Fibroblast of pulmonary artery (primary cell): ENCODE results near the gene FERMT3.

Source experiments
- DNase-seq: peaks from one replicate; pipeline ENCODE4 v3.0.0-alpha.2; 2010; ENCODE audit warnings: low read depth
- H3K4me3 ChIP-seq: replicated peaks from 2 replicates; pipeline ENCODE4 v1.5.1; 2011; ENCODE audit warnings: low read depth, mild to moderate bottlenecking, control low read depth, low read length, moderate library complexity
- CTCF ChIP-seq: IDR thresholded peaks from 2 replicates; pipeline ENCODE4 v1.5.1; 2011; ENCODE audit warnings: mild to moderate bottlenecking, control low read depth, low read length, inconsistent platforms; ENCODE audit errors: missing control alignments

Gene FERMT3

DNA sequence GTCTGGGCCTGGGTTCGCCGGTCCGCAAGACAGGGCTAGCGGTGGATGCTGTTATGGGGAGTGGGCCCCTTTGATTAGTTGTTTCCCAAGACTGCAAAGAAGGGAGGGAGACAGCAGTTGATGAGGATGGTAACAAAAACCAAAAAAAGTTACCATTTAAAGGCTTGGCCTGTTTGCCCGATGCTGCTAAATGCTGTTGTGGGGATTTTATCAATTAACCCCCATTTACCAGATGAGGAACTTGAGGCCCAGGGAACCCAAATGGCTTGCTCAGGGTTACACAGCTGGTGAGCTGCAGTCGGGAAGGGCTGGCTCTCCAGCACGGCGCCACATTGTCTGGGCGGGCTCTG lies 16.1 kb downstream of the FERMT3 start:
- TF ChIP-seq CTCF, result no peak
- DNase-seq, result no peak

GRCh38 chr11:64223001-64223651 lies 16.6 kb downstream of the FERMT3 start:
- no peak for TF ChIP-seq CTCF
- no peak overlapping the region for H3K4me3 ChIP-seq
- DNase-seq, result no peak

More for the DNA sequence above, 16.1 kb downstream of the FERMT3 start:
- H3K4me3 ChIP-seq, result no peak overlapping the region

- no peak overlapping the region for H3K4me3 ChIP-seq
- no peak for DNase-seq
- no peak for TF ChIP-seq CTCF
Measured at GRCh38 chr11:64224151-64224890, 17.8 kb downstream of the FERMT3 start.

GRCh38 chr11:64224891-64225607 lies 18.5 kb downstream of the FERMT3 start:
- no peak for TF ChIP-seq CTCF
- DNase-seq, result no peak
- H3K4me3 ChIP-seq, result peak overlapping the region; percentile 79

- peak; percentile 69 for DNase-seq
- peak; percentile 22 for TF ChIP-seq CTCF
- H3K4me3 ChIP-seq, result peak within 1 kb of the TSS; percentile 79
Measured at GRCh38 chr11:64225608-64226506, 19.3 kb downstream of the FERMT3 start, which contains the start of the genes NUDT22 and TRPT1. NUDT22 (plus strand) TSS chr11:64226274; CDS start chr11:64226653, 379 bp downstream. TRPT1 (minus strand) TSS chr11:64226186; CDS start chr11:64225860, 326 bp downstream.

DNA sequence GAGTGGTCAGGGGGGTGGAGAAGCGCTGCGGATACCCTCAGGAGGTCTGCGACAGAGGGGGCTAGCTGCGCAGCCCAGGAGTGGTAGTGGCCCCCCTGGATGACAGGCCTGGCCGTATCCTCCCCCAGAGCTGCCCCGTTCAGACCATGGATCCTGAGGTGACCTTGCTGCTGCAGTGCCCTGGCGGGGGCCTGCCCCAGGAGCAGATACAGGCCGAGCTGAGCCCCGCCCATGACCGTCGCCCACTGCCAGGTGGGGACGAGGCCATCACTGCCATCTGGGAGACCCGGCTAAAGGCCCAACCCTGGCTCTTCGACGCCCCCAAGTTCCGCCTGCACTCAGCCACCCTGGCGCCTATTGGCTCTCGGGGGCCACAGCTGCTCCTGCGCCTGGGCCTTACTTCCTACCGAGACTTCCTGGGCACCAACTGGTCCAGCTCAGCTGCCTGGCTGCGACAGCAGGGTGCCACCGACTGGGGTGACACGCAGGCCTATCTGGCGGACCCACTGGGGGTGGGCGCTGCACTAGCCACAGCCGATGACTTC lies 20.1 kb downstream of the FERMT3 start:
- TF ChIP-seq CTCF, result no peak
- DNase-seq, result no peak
- H3K4me3 ChIP-seq, result peak overlapping the region; percentile 79
